Brain microvascular endothelial cell (primary cell): ENCODE results near the gene TOR1B.
"Not testable (repeated sequence)": the region's sequence is repeated elsewhere in the genome, so short reads cannot be mapped to it uniquely, and the experiment has no call there.

ENCODE experiments used
- DNase-seq: peaks from one replicate; pipeline ENCODE4 v3.0.0-alpha.2; 2020
- H3K27ac ChIP-seq: fragments of 250-450 bp; sonication (Bioruptor Pico); 2 replicates; pipeline ENCODE4 v1.5.1; 2020; ENCODE audit warnings: mild to moderate bottlenecking, moderate library complexity
- H3K27me3 ChIP-seq: fragments of 250-450 bp; sonication (Bioruptor Pico); replicated peaks from 2 replicates; pipeline ENCODE4 v1.5.1; 2020; ENCODE audit warnings: mild to moderate bottlenecking
- H3K36me3 ChIP-seq: fragments of 250-450 bp; sonication (Bioruptor Pico); replicated peaks from 2 replicates; pipeline ENCODE4 v1.5.1; 2020; ENCODE audit warnings: mild to moderate bottlenecking
- H3K4me3 ChIP-seq: 2 replicates; pipeline ENCODE4 v1.5.1; 2011; ENCODE audit warnings: low read depth, mild to moderate bottlenecking, control low read depth, low read length, moderate library complexity
- CTCF ChIP-seq: IDR thresholded peaks from 2 replicates; pipeline ENCODE4 v1.5.1; 2011; ENCODE audit warnings: low read depth, mild to moderate bottlenecking, moderate library complexity, low read length, control low read depth, inconsistent platforms; ENCODE audit errors: missing control alignments
- in situ Hi-C: cut with HindIII; loops from 2 replicates; pipeline ENCODE4 v1.10.0; 2017; ENCODE audit warnings: low sequenced_read_pairs, low pct_ligation_motif_present

The TOR1B gene

GRCh38 chr9:129774791-129775447, 28.1 kb upstream of the TOR1B start:
- Histone ChIP-seq H3K27ac (no peak overlapping the region), H3K36me3 (no peaks in the 10 kb centered on the region), H3K4me3 (no peak overlapping the region), H3K27me3 (no peaks in the 10 kb centered on the region)
- no peak for TF ChIP-seq CTCF
- DNase-seq: no peak
- in situ Hi-C loops: no loop called here

- no peaks in the 10 kb centered on the region for H3K27me3 ChIP-seq
- TF ChIP-seq CTCF: no peak
- DNase-seq: peak; percentile 12
- H3K4me3 ChIP-seq: no peak overlapping the region
- H3K36me3 ChIP-seq: no peaks in the 10 kb centered on the region
- H3K27ac ChIP-seq: no peak overlapping the region
- in situ Hi-C loops: no loop called here
Measured at GRCh38 chr9:129775448-129775798, 27.6 kb upstream of the TOR1B start.

- in situ Hi-C loops, H3K36me3 ChIP-seq, H3K27me3 ChIP-seq, DNase-seq, H3K4me3 ChIP-seq: not testable (repeated sequence)
- peak overlapping the region; percentile 96 for H3K27ac ChIP-seq
Measured at GRCh38 chr9:129776096-129776495, 26.9 kb upstream of the TOR1B start.

- in situ Hi-C loops: no loop called here
- peak overlapping the region; percentile 3 for H3K4me3 ChIP-seq
- H3K27me3 ChIP-seq: no peaks in the 10 kb centered on the region
- H3K27ac ChIP-seq: peak overlapping the region; percentile 96
- DNase-seq: peak; percentile 44
- TF ChIP-seq CTCF: no peak
- H3K36me3 ChIP-seq: no peaks in the 10 kb centered on the region
Measured at GRCh38 chr9:129776566-129776937, 26.4 kb upstream of the TOR1B start.

- Histone ChIP-seq H3K4me3 (peak overlapping the region; percentile 3), H3K36me3 (no peaks in the 10 kb centered on the region), H3K27ac (peak overlapping the region; percentile 96), H3K27me3 (no peaks in the 10 kb centered on the region)
- in situ Hi-C loops: no loop called here
- TF ChIP-seq CTCF: no peak
- peak; percentile 100 for DNase-seq
Measured at GRCh38 chr9:129776938-129777768, 25.8 kb upstream of the TOR1B start.

- Histone ChIP-seq H3K27me3 (no peaks in the 10 kb centered on the region), H3K36me3 (no peaks in the 10 kb centered on the region), H3K4me3 (no peak overlapping the region), H3K27ac (peak overlapping the region; percentile 96)
- no peak for TF ChIP-seq CTCF
- no peak for DNase-seq
- in situ Hi-C loops: no loop called here
Measured at GRCh38 chr9:129777769-129778130, 25.2 kb upstream of the TOR1B start.
